Body of pancreas (tissue), 4 donors: ENCODE measurements around the gene FXYD2.

Source experiments
- POLR2A ChIP-seq, 3 donors: fragments of 450-650 bp; IDR thresholded peaks; one replicate each; pipeline ENCODE4 v1.6.1; 2016; ENCODE audit warnings: antibody characterized with exemption in 3 of 3, mild to moderate bottlenecking in 2 of 3
- TF ChIP-seq, protein P1 (sequence below), 7 experiments: fragments of 450-650 bp in 4 of 7; fragments of 200-600 bp in 3 of 7; sonication (generic) in 3 of 7; IDR thresholded peaks; one replicate each; pipeline ENCODE4 v1.5.1; 2016 to 2019; ENCODE audit warnings: antibody characterized with exemption in 7 of 7

DNA sequence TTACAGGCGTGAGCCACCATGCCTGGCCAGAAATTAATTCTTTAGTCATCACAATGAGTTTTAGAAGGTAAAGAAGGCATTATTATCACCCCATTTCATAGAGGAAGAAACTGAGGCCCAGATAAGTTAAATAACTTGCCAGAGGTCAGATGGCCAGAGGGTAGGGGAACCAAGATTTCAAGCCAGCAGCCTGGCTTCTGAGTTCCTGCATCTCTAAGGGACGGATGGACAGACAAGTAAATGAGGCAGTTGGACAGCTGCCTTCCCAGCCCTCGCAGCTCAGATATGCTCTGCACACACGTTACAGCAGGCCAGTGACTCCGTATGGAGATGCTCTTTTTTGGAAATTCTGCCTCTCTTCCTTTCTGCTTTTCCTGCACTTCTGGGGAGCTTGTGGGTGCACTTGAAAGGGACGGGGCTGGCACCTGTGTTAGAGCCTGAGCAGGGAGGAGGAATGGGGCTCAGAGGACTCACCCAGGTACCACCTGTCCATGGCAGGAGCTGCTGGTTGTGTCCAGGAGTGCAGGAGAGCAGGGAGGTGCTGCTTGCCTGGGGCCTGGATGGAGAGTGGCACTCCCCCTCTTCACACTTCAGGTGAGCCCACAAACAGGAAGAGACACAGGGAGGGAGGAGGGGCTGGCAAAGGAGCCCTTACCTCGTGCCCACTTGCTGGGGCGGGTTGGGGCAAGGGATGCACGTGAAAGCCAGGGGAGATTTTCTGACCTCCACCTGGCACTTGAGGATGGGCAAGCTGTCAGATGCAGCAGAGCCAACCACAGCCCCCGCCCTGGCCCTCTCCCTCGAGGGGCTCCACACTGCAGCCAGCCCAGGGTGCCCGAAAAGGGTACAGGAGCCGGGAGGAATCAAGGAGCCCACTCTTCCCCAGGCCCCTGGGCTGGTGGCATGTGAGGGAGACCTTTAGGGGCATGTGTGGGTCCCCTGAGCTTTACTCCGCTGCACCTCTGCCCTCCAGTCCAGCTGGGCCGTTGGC is 3.3 kb upstream of the FXYD2 start:
- TF ChIP-seq, protein P1, sequence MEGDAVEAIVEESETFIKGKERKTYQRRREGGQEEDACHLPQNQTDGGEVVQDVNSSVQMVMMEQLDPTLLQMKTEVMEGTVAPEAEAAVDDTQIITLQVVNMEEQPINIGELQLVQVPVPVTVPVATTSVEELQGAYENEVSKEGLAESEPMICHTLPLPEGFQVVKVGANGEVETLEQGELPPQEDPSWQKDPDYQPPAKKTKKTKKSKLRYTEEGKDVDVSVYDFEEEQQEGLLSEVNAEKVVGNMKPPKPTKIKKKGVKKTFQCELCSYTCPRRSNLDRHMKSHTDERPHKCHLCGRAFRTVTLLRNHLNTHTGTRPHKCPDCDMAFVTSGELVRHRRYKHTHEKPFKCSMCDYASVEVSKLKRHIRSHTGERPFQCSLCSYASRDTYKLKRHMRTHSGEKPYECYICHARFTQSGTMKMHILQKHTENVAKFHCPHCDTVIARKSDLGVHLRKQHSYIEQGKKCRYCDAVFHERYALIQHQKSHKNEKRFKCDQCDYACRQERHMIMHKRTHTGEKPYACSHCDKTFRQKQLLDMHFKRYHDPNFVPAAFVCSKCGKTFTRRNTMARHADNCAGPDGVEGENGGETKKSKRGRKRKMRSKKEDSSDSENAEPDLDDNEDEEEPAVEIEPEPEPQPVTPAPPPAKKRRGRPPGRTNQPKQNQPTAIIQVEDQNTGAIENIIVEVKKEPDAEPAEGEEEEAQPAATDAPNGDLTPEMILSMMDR (IDR thresholded peaks at IDR 0.05) = no peak
- peak in 2 of 3 donors; percentile 37 to 60 for TF ChIP-seq POLR2A (IDR thresholded peaks at IDR 0.05)
